ENCODE results near the gene PIEZO2.

The PIEZO2 gene

GRCh38 chr18:11050966-11051365 lies 98.4 kb downstream of the PIEZO2 start:
- no peak for FAIRE-seq
- DNase-seq (ENCODE audit: insufficient read length, low spot score) = no peak
- no peak for TF ChIP-seq CTCF (IDR thresholded peaks at IDR 0.05; ENCODE audit: insufficient read depth, missing control alignments)

- FAIRE-seq = no peak
- no peak for DNase-seq (ENCODE audit: insufficient read length, low spot score)
- TF ChIP-seq CTCF (IDR thresholded peaks at IDR 0.05; ENCODE audit: insufficient read depth, missing control alignments) = no peak
Observed at GRCh38 chr18:11047817-11048216, 101.6 kb downstream of the PIEZO2 start.

- DNase-seq (ENCODE audit: insufficient read length, low spot score) (no peak), FAIRE-seq (no peak)
- no peak for TF ChIP-seq CTCF (IDR thresholded peaks at IDR 0.05; ENCODE audit: insufficient read depth, missing control alignments)
Observed at GRCh38 chr18:11047156-11047555, 102.2 kb downstream of the PIEZO2 start.

GRCh38 chr18:11046140-11046539 lies 103.2 kb downstream of the PIEZO2 start:
- DNase-seq (ENCODE audit: insufficient read length, low spot score) = no peak
- no peak for FAIRE-seq
- TF ChIP-seq CTCF (IDR thresholded peaks at IDR 0.05; ENCODE audit: insufficient read depth, missing control alignments) = no peak

GRCh38 chr18:11043694-11044093 lies 105.7 kb downstream of the PIEZO2 start:
- no peak for FAIRE-seq
- no peak for DNase-seq (ENCODE audit: insufficient read length, low spot score)
- TF ChIP-seq CTCF (IDR thresholded peaks at IDR 0.05; ENCODE audit: insufficient read depth, missing control alignments) = no peak

- FAIRE-seq (no peak), DNase-seq (ENCODE audit: insufficient read length, low spot score) (no peak)
- no peak for TF ChIP-seq CTCF (IDR thresholded peaks at IDR 0.05; ENCODE audit: insufficient read depth, missing control alignments)
Observed at GRCh38 chr18:11042247-11042646, 107.1 kb downstream of the PIEZO2 start.

- peak; percentile 59 for TF ChIP-seq CTCF (IDR thresholded peaks at IDR 0.05; ENCODE audit: insufficient read depth, missing control alignments)
- DNase-seq (ENCODE audit: insufficient read length, low spot score) (no peak), FAIRE-seq (no peak)
Observed at GRCh38 chr18:11040823-11041656, 108.3 kb downstream of the PIEZO2 start.

All from D721Med (cell line).